Measurements from ENCODE around the gene SF3B6.
"Not testable (repeated sequence)": the region's sequence is repeated elsewhere in the genome, so short reads cannot be mapped to it uniquely, and the experiment has no call there.

Gene SF3B6

GRCh38 chr2:24050041-24050979 is 25.8 kb downstream of the SF3B6 start:
- DNase-seq, result peak; percentile 67

- peak; percentile 81 for DNase-seq
These were observed 26.6 kb downstream of the SF3B6 start, which contains the start of gene FKBP1B for GRCh38 chr2:24049485-24050021. FKBP1B (plus strand) TSS chr2:24049741; CDS start chr2:24049850, 109 bp downstream.

- no peak for DNase-seq
These were observed 27.2 kb downstream of the SF3B6 start for GRCh38 chr2:24048769-24049484.

GRCh38 chr2:24047703-24048033 is 28.5 kb downstream of the SF3B6 start:
- DNase-seq, result no peak

- DNase-seq, result peak; percentile 91
These were observed 29.0 kb downstream of the SF3B6 start, which contains the start of gene WDCP for GRCh38 chr2:24046930-24047702. WDCP (minus strand) TSS chr2:24047391; CDS start chr2:24039494, 7,897 bp downstream.

- DNase-seq, result no peak
These were observed 29.6 kb downstream of the SF3B6 start for GRCh38 chr2:24046599-24046929.

GRCh38 chr2:24045511-24046508 is 30.3 kb downstream of the SF3B6 start:
- no peak for DNase-seq

- DNase-seq, result not testable (repeated sequence)
These were observed 33.0 kb downstream of the SF3B6 start for GRCh38 chr2:24043133-24043532.

- DNase-seq, result no peak
These were observed 35.6 kb downstream of the SF3B6 start for GRCh38 chr2:24040511-24040910.

- no peak for DNase-seq
These were observed 37.2 kb downstream of the SF3B6 start for GRCh38 chr2:24038786-24039499.

- DNase-seq, result no peak
These were observed 49.9 kb downstream of the SF3B6 start for GRCh38 chr2:24026233-24026632.

- DNase-seq, result no peak
These were observed 51.0 kb downstream of the SF3B6 start for GRCh38 chr2:24024996-24025663.

GRCh38 chr2:24024018-24024417 is 52.1 kb downstream of the SF3B6 start:
- DNase-seq, result no peak

GRCh38 chr2:24022975-24023575 is 53.1 kb downstream of the SF3B6 start:
- DNase-seq, result no peak

GRCh38 chr2:24022324-24022974 is 53.7 kb downstream of the SF3B6 start:
- DNase-seq, result no peak

- DNase-seq, result no peak
These were observed 54.8 kb downstream of the SF3B6 start for GRCh38 chr2:24021122-24021998.

GRCh38 chr2:24020244-24020643 is 55.9 kb downstream of the SF3B6 start:
- no peak for DNase-seq

GRCh38 chr2:24019729-24020128 is 56.4 kb downstream of the SF3B6 start:
- DNase-seq, result no peak

Data from activated CD8-positive, alpha-beta memory T cell treated with anti-CD3 and anti-CD28 coated beads for 24 hours (primary cell).